ENCODE measurements around the gene STK38L.

DNA sequence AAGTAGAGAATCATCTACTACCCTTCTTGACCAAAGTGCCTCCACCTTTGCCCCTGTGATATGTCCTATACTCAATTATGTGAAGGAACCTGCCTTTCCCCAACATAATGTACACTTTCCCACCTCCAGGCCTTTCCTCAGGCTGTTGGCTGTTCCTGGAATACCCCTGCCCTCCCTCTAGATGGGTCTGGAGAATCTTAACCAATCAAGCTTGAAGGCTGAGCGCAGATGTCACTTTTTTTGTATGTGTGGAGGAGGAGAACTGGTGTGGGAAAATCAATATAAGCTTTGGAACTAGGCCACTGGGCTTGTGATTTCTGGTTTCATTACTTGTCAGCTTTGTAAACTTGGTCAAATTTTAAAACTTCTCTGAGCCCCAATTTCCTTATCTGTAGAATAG, 93.3 kb downstream of the STK38L start:
- TF ChIP-seq, protein P1, sequence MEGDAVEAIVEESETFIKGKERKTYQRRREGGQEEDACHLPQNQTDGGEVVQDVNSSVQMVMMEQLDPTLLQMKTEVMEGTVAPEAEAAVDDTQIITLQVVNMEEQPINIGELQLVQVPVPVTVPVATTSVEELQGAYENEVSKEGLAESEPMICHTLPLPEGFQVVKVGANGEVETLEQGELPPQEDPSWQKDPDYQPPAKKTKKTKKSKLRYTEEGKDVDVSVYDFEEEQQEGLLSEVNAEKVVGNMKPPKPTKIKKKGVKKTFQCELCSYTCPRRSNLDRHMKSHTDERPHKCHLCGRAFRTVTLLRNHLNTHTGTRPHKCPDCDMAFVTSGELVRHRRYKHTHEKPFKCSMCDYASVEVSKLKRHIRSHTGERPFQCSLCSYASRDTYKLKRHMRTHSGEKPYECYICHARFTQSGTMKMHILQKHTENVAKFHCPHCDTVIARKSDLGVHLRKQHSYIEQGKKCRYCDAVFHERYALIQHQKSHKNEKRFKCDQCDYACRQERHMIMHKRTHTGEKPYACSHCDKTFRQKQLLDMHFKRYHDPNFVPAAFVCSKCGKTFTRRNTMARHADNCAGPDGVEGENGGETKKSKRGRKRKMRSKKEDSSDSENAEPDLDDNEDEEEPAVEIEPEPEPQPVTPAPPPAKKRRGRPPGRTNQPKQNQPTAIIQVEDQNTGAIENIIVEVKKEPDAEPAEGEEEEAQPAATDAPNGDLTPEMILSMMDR (optimal IDR thresholded peaks at IDR 0.05 in 1 of 3, IDR thresholded peaks at IDR 0.05 in 1 of 3, conservative IDR thresholded peaks at IDR 0.05 in 1 of 3; ENCODE audit: extremely low read depth in 1 of 3, insufficient read depth in 2 of 3, low read length in 3 of 3): no peak
- TF ChIP-seq EZH2 (IDR thresholded peaks at IDR 0.05; ENCODE audit: low read length): no peak
